Breast epithelium (tissue), 4 donors: ENCODE results near the gene AOPEP. TPM values are rescaled to one million over a fixed set of nuclear protein-coding genes. Genes with fewer than 3 reads are reported as not detected.

Experiments
- DNase-seq, 2 donors: peaks; one replicate each; pipeline ENCODE4 v3.0.0-alpha.2; 2019; ENCODE audit warnings: low spot score in 2 of 2
- H3K27ac ChIP-seq, 2 donors: fragments of 200-600 bp; sonication (generic) in 1 of 2; one replicate each; pipeline ENCODE4 v1.5.1; 2016 to 2019; ENCODE audit warnings: mild to moderate bottlenecking in 1 of 2
- H3K27me3 ChIP-seq, 2 donors: fragments of 200-600 bp; sonication (generic) in 1 of 2; one replicate each; pipeline versions ENCODE4 v1.5.1 to v1.6.0; 2017 to 2019; ENCODE audit warnings: control low read depth in 1 of 2, mild to moderate bottlenecking in 1 of 2
- H3K36me3 ChIP-seq: fragments of 200-600 bp; one replicate; pipeline ENCODE4 v1.5.1; 2019
- H3K4me1 ChIP-seq, 2 donors: fragments of 200-600 bp; sonication (generic); one replicate each; pipeline ENCODE4 v1.5.1; 2016 to 2019; ENCODE audit warnings: control low read depth in 1 of 2
- H3K4me3 ChIP-seq, 3 donors: fragments of 200-600 bp; sonication (generic); 1 replicate in 2 of 3; 2 replicates in 1 of 3; pipeline ENCODE4 v1.5.1; 2016 to 2019; ENCODE audit warnings: mild to moderate bottlenecking in 3 of 3, moderate library complexity in 2 of 3
- H3K9me3 ChIP-seq, 2 donors: fragments of 200-600 bp; sonication (generic) in 1 of 2; one replicate each; pipeline ENCODE4 v1.5.1; 2016 to 2019; ENCODE audit warnings: control low read depth in 1 of 2
- POLR2A ChIP-seq: fragments of 450-650 bp; IDR thresholded peaks from one replicate; pipeline ENCODE4 v1.6.1; 2016; ENCODE audit warnings: antibody characterized with exemption, mild to moderate bottlenecking, moderate library complexity
- POLR2AphosphoS5 ChIP-seq, 3 donors: sonication (generic); formaldehyde crosslinking; IDR thresholded peaks; one replicate each; pipeline ENCODE4 v1.6.1; 2017; ENCODE audit warnings: antibody characterized with exemption in 3 of 3
- intact Hi-C: fragments of 100-400 bp; cut with DNase I; formaldehyde crosslinking; loops from one replicate; pipeline ENCODE4 v1.15.1; 2023; ENCODE audit warnings: low total_unique reads
- total RNA-seq, 3 donors: library from RNA; depleted of rRNA; stranded (reverse); fragments of >200 nt; gene quantifications; one replicate each; pipeline ENCODE4 v1.1.0, GENCODE V29; 2016
- TF ChIP-seq, protein P1 (sequence below), 3 donors: fragments of 450-650 bp; IDR thresholded peaks; one replicate each; pipeline ENCODE4 v1.5.1; 2016 to 2017; ENCODE audit warnings: antibody characterized with exemption in 3 of 3, mild to moderate bottlenecking in 3 of 3, moderate library complexity in 3 of 3

The AOPEP gene
- total RNA-seq, 3 donors from 2014 or later, result 15.5 to 94.1 (median 87.5) TPM

DNA sequence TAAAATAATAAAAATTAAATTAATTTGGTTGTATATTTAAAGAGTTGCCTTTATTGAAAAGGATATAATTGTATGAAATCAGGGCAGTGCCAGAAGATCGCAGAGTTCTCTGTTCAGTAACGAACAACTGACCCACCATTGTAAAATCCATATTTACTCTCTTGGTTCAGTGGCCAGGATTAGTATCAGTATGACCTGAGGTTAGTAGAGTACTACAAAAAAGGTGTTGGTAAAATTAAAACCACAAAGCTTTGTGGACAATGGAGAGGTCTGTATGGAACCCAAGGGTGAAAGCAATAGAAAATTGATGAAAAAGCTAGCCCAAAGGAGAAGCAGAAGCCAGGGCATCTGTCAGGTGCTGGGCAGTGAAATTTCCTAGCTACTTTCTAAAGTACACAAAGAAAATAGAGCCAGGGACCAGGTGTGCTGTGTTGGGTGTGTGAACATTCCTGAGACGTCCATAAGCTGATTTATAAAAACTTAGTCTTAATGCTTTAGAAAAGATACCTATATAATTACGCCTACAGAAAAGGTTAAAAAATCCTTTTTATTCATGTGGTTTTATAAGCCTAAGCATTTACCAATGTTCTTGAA lies 159.5 kb downstream of the AOPEP start:
- Histone ChIP-seq H3K27me3 (no peaks in the 10 kb centered on the region), H3K9me3 (no peaks in the 10 kb centered on the region), H3K4me1 (peaks cover 0 to 8% of the 10 kb centered on the region in 2 donors), H3K36me3 (no peaks in the 10 kb centered on the region), H3K4me3 (no peak overlapping the region), H3K27ac (no peak overlapping the region)
- intact Hi-C loops, result no loop called here
- TF ChIP-seq, protein P1, sequence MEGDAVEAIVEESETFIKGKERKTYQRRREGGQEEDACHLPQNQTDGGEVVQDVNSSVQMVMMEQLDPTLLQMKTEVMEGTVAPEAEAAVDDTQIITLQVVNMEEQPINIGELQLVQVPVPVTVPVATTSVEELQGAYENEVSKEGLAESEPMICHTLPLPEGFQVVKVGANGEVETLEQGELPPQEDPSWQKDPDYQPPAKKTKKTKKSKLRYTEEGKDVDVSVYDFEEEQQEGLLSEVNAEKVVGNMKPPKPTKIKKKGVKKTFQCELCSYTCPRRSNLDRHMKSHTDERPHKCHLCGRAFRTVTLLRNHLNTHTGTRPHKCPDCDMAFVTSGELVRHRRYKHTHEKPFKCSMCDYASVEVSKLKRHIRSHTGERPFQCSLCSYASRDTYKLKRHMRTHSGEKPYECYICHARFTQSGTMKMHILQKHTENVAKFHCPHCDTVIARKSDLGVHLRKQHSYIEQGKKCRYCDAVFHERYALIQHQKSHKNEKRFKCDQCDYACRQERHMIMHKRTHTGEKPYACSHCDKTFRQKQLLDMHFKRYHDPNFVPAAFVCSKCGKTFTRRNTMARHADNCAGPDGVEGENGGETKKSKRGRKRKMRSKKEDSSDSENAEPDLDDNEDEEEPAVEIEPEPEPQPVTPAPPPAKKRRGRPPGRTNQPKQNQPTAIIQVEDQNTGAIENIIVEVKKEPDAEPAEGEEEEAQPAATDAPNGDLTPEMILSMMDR (IDR thresholded peaks at IDR 0.05), result no peak
- TF ChIP-seq POLR2A (no peak), POLR2AphosphoS5 (IDR thresholded peaks at IDR 0.05) (no peak)
- DNase-seq, result no peak

DNA sequence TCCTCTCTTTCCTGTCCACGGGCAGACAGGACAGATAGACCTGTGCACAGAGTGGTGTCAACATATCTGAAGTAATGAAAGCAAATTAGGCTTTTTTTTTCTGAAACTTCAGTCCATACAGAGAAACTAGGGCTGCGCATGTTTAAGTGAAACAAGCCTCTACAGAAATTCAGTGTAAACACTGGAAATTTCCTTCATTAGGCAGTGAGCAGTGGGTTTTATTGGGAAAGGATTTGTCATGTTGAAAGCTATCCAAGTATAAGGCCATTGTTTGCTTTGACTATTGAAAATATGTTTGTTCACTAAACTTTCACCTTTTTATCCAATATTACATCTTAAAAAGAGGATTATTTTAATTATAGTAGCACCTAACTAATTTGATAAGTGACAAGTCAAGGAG lies 161.2 kb downstream of the AOPEP start:
- Histone ChIP-seq H3K36me3 (no peaks in the 10 kb centered on the region), H3K27ac (no peak overlapping the region), H3K27me3 (no peaks in the 10 kb centered on the region), H3K9me3 (no peaks in the 10 kb centered on the region), H3K4me1 (peaks cover 0 to 8% of the 10 kb centered on the region in 2 donors), H3K4me3 (no peak overlapping the region)
- DNase-seq, result no peak
- TF ChIP-seq, protein P1 (IDR thresholded peaks at IDR 0.05), result no peak
- no peak for TF ChIP-seq POLR2A
- no peak for TF ChIP-seq POLR2AphosphoS5 (IDR thresholded peaks at IDR 0.05)
- intact Hi-C loops, result no loop called here

DNA sequence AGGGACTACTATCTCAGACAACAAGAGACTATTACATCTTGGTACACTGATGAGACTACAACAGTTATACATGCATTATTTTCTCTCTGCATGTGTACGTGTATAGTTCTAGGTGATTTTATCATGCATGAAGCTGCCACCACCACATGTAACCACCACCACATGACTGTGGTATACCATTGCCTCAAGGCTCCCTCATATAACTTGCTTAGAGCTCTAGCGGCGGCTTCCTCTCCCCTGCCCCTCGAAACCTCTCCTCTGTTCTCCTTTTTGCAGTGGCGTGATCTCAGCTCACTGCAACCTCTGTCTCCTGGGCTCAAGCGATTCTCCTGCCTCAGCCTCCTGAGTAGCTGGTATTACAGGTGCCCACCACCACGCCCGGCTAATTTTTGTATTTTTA lies 162.3 kb downstream of the AOPEP start:
- Histone ChIP-seq H3K9me3 (no peaks in the 10 kb centered on the region), H3K36me3 (no peaks in the 10 kb centered on the region), H3K27me3 (no peaks in the 10 kb centered on the region), H3K4me1 (peaks cover 0 to 8% of the 10 kb centered on the region in 2 donors), H3K4me3 (no peak overlapping the region), H3K27ac (no peak overlapping the region)
- intact Hi-C loops, result no loop called here
- no peak for TF ChIP-seq POLR2A
- no peak for TF ChIP-seq POLR2AphosphoS5 (IDR thresholded peaks at IDR 0.05)
- TF ChIP-seq, protein P1 (IDR thresholded peaks at IDR 0.05), result no peak
- no peak for DNase-seq

DNA sequence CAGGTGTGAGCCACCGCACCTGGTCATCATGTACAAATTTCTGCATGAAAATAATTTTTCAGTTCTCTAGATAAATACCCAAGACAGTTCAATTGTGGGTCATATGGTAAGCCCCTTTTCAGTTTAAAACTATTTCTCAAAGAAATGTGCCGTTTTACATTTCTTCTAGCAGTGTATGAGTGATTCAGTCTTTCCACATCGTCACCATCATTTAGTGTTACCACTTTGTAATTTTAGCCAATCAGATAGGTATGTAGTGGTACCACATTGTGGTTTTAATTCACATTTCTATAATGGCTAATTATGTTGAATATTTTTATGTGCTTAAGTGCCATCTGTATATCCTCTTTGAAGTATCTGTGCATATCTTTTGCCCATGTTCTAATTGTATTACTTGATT lies 163.1 kb downstream of the AOPEP start:
- intact Hi-C loops, result no loop called here

DNA sequence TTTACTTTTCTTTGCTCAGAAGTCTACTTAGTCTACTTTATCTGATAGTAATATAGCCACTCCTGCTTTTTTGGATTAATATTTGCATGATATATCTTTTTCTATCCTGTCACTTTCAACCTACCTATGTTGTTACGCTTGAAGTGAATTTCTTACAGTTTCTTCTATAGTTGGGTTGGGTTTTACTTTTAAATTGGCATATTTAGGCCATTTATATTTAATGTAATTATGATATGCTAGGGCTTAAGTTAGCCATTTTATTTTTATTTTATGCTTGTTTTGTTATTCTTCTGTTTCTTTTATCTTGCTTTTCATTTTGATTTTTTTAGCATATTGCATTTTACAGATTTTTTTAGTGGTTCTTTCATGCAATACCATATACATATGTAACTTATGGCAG lies 164.7 kb downstream of the AOPEP start:
- DNase-seq, result no peak
- H3K27me3 ChIP-seq, result no peaks in the 10 kb centered on the region
- TF ChIP-seq, protein P1 (IDR thresholded peaks at IDR 0.05), result no peak
- no peak for TF ChIP-seq POLR2AphosphoS5 (IDR thresholded peaks at IDR 0.05)
- H3K4me1 ChIP-seq, result no peaks in the 10 kb centered on the region
- H3K27ac ChIP-seq, result no peak overlapping the region
- intact Hi-C loops, result no loop called here
- no peaks in the 10 kb centered on the region for H3K36me3 ChIP-seq
- no peak overlapping the region for H3K4me3 ChIP-seq
- no peaks in the 10 kb centered on the region for H3K9me3 ChIP-seq

More for the DNA sequence above, 163.1 kb downstream of the AOPEP start:
- Histone ChIP-seq H3K4me3 (no peak overlapping the region), H3K4me1 (peaks cover 0 to 8% of the 10 kb centered on the region in 2 donors), H3K27ac (no peak overlapping the region), H3K36me3 (no peaks in the 10 kb centered on the region), H3K27me3 (no peaks in the 10 kb centered on the region), H3K9me3 (no peaks in the 10 kb centered on the region)
- no peak for TF ChIP-seq POLR2AphosphoS5 (IDR thresholded peaks at IDR 0.05)
- TF ChIP-seq, protein P1 (IDR thresholded peaks at IDR 0.05), result no peak
- TF ChIP-seq POLR2A, result no peak
- no peak for DNase-seq
